Subcutaneous abdominal adipose tissue (tissue), 5 donors: Measurements from ENCODE around the gene ACSL1.

Experiments
- H3K27ac ChIP-seq: one replicate; pipeline ENCODE4 v1.7.0; 2013; ENCODE audit warnings: low read depth, mild to moderate bottlenecking, inconsistent platforms, low read length, moderate library complexity
- H3K27me3 ChIP-seq, 5 donors: one replicate each; pipeline ENCODE4 v1.7.0; 2013; ENCODE audit warnings: low read length in 5 of 5, inconsistent platforms in 1 of 5; ENCODE audit not compliant: control insufficient read depth in 5 of 5, insufficient read depth in 4 of 5
- H3K36me3 ChIP-seq, 5 donors: one replicate each; pipeline ENCODE4 v1.7.0; 2013; ENCODE audit warnings: low read length in 5 of 5; ENCODE audit not compliant: control insufficient read depth in 5 of 5, insufficient read depth in 5 of 5
- H3K4me1 ChIP-seq, 5 donors: one replicate each; pipeline ENCODE4 v1.7.0; 2013; ENCODE audit warnings: low read length in 5 of 5, mild to moderate bottlenecking in 3 of 5, moderate library complexity in 1 of 5; ENCODE audit not compliant: control insufficient read depth in 5 of 5, insufficient read depth in 5 of 5
- H3K4me3 ChIP-seq, 5 donors: one replicate each; pipeline ENCODE4 v1.7.0; 2013; ENCODE audit warnings: low read length in 5 of 5, low read depth in 1 of 5
- H3K9ac ChIP-seq, 5 donors: one replicate each; pipeline ENCODE4 v1.7.0; 2013; ENCODE audit warnings: low read length in 5 of 5, mild to moderate bottlenecking in 4 of 5, moderate library complexity in 3 of 5
- H3K9me3 ChIP-seq, 5 donors: one replicate each; pipeline ENCODE4 v1.7.0; 2013; ENCODE audit warnings: low read length in 5 of 5; ENCODE audit not compliant: control insufficient read depth in 5 of 5
- donor health status: healthy.
- donor health status: healthy.
- donor health status: healthy.
- donor health status: healthy.
- donor health status: healthy.

ACSL1 gene

DNA sequence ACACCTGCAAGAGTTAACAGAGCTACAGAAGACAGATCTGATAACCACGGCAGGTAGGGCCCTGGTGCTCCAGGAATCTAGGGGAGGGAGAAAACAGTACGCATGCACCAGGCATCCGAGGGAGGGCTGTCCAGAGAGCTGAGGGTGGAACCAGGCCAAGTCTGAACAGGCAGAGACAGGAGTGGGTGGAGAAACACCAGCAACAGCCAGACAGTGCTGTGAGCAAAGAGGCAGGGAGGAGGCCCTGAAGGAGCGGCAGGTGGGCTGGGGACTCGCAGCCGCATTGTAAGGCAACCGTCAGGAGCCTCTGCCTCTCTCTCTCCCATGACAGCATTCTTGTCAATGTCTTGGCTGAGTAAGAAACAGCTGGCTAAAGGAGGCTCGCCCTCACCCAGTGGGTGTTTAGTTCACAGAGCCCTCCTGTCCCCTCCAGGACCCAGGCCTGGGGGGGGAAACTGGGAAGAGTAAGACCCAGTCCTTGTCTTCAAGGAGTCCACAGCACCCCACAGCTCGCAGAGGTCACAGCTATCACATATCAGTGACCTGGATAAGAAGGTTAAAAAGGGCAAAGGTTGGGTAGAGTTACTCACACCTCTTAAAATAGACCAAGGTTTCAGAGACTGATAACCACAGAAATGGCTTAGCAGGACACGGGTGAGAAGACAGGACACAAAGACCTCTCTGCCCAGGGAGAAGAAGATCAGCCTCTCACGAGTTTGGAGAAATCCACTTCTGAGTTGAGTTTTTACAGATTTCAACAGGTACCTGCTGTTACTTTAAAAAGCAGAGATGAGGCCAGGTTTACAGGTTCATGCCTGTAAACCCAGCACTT is 10.5 kb downstream of the ACSL1 start:
- no peaks in the 10 kb centered on the region for H3K27me3 ChIP-seq
- H3K36me3 ChIP-seq = peaks cover 0 to 2% (median 0%) of the 10 kb centered on the region in 5 donors
- peak overlapping the region; percentile 95 for H3K27ac ChIP-seq
- H3K4me3 ChIP-seq = peak overlapping the region in 2 of 5 donors; percentile 1 to 30
- H3K9ac ChIP-seq = peak overlapping the region in 3 of 5 donors; percentile 13 to 63 (median 57)
- peaks cover 7 to 95% (median 85%) of the 10 kb centered on the region in 5 donors for H3K4me1 ChIP-seq
- H3K9me3 ChIP-seq = no peaks in the 10 kb centered on the region

DNA sequence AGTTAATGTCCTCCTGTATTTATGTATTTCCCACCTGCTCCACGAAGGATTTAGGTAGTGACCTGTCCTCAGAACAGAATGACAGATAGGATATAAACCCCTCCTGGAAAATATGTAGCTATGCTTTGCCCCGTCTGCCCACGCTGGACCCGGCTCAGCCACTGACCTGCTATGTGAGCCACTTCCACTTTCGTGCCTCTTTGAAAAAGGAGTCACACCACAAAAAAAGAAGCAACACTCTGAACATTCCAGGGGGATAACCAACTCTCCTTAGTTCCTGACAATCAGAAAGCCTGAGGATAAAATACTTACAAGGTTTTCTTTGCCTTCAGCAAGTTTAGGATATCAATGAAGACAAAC is 11.1 kb downstream of the ACSL1 start:
- peak overlapping the region in 1 of 5 donors; percentile 30 for H3K4me3 ChIP-seq
- H3K27me3 ChIP-seq = no peaks in the 10 kb centered on the region
- peaks cover 0 to 2% (median 0%) of the 10 kb centered on the region in 5 donors for H3K36me3 ChIP-seq
- H3K4me1 ChIP-seq = peaks cover 9 to 95% (median 83%) of the 10 kb centered on the region in 5 donors
- H3K9ac ChIP-seq = peak overlapping the region in 2 of 5 donors; percentile 41 to 57
- H3K27ac ChIP-seq = peak overlapping the region; percentile 95
- no peaks in the 10 kb centered on the region for H3K9me3 ChIP-seq

DNA sequence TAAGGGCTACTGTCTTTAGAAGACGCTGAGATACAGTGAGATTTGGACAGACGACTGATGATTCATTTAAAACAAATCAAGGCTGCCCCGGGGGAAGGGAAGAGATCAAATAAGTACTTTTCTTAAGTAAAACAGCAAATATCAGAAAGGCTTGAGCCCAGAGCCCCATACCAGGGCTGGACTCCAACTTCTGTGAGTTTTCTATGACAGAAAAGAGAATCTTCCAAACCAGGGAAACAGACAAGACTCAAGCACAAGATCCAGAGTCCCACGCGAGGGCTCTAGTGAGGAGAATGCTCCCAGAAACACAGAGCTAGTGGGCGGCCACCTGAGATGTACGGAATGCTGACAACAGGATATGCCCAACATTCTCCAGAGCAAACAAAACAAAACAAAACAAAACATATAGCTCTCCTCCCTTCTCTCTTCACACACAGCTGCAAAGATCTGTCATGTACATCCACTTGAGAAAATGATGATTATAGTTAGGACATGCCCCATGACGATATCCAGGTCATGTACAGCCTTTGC is 13.1 kb downstream of the ACSL1 start:
- peak overlapping the region; percentile 95 for H3K27ac ChIP-seq
- peaks cover 9 to 92% (median 82%) of the 10 kb centered on the region in 5 donors for H3K4me1 ChIP-seq
- no peaks in the 10 kb centered on the region for H3K27me3 ChIP-seq
- H3K36me3 ChIP-seq = peaks cover 0 to 2% (median 0%) of the 10 kb centered on the region in 5 donors
- H3K4me3 ChIP-seq = peak overlapping the region in 1 of 5 donors; percentile 5
- H3K9ac ChIP-seq = peak overlapping the region in 2 of 5 donors; percentile 14 to 66
- H3K9me3 ChIP-seq = no peaks in the 10 kb centered on the region

DNA sequence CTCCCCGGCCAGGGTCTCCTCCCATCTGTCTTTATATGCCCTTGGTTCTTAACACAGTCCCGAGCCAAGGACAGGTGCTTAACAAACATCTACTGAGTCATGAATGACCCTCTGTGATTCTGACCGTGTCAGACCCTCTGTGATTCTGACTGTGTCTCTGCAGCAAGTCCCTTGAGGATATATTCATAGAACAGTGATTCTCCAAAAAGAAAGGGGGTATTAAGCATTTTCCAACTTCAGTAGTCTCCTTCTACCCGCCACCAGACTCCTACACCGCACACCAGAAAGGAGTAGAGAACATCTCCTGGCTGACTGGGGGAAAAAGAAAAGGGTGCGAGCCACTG is 13.6 kb downstream of the ACSL1 start:
- peaks cover 0 to 2% (median 0%) of the 10 kb centered on the region in 5 donors for H3K36me3 ChIP-seq
- H3K4me1 ChIP-seq = peaks cover 9 to 92% (median 83%) of the 10 kb centered on the region in 5 donors
- H3K27ac ChIP-seq = peak overlapping the region; percentile 95
- peak overlapping the region in 2 of 5 donors; percentile 14 to 66 for H3K9ac ChIP-seq
- H3K4me3 ChIP-seq = no peak overlapping the region
- H3K27me3 ChIP-seq = no peaks in the 10 kb centered on the region
- no peaks in the 10 kb centered on the region for H3K9me3 ChIP-seq

DNA sequence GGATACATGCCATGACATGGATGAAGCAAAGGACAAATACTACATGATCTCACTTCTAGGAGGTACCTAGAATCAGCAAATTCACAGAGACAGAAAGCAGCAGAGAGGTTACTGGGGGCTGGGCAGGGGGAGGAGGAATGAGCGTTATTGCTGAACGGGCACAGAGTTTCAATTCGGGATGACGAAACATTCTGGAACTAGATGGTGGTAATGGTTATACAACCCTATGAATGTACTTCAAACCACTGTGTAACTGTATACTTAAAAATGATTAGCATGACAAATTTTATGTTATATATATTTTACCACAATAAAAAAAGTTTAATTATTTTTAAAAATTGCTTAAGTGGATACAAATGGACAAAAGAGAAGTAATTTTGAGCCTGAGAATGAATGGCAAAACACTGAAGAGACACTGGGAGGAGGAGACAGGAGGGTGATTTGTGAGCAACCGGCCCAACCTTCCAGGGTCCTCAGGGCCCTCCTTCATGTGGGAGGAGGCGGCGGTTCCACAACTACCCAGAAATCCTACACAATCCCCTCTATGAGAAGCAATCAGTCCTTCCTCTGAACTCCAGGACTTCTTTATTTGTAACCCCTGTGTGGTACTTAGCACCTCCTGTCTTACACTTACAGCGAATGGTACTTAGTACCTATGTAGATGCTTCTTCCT is 14.1 kb downstream of the ACSL1 start:
- peak overlapping the region; percentile 95 for H3K27ac ChIP-seq

DNA sequence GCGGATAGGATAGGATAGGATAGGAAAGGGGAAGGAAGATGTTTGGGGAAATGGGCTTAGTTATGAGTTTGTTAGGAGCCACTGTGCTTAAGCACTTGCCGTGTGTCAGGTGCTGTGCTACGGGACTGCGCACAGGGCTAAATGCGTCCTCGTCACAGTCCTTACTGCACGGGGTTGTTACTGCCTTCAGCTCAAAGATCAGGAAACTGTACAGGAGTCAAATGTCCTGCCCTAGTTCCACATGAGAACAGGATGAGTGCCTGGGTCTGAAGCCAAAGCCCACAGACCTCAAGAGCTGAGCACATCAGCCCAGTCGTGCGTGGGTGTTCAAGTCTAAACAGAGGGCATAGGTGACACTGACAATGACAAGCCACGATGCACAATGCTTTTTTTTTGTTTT is 15.0 kb downstream of the ACSL1 start:
- Histone ChIP-seq H3K9ac (peak overlapping the region in 1 of 5 donors; percentile 21), H3K9me3 (no peaks in the 10 kb centered on the region), H3K4me3 (peak overlapping the region in 2 of 5 donors; percentile 25 to 27), H3K4me1 (peaks cover 9 to 92% (median 83%) of the 10 kb centered on the region in 5 donors), H3K27me3 (no peaks in the 10 kb centered on the region), H3K36me3 (peaks cover 0 to 2% (median 0%) of the 10 kb centered on the region in 5 donors), H3K27ac (peak overlapping the region; percentile 95)

More for the DNA sequence above, 14.1 kb downstream of the ACSL1 start:
- H3K4me1 ChIP-seq = peaks cover 9 to 93% (median 81%) of the 10 kb centered on the region in 5 donors
- H3K9ac ChIP-seq = peak overlapping the region in 2 of 5 donors; percentile 14 to 66
- H3K4me3 ChIP-seq = no peak overlapping the region
- H3K36me3 ChIP-seq = peaks cover 0 to 2% (median 0%) of the 10 kb centered on the region in 5 donors
- H3K27me3 ChIP-seq = no peaks in the 10 kb centered on the region
- H3K9me3 ChIP-seq = no peaks in the 10 kb centered on the region

DNA sequence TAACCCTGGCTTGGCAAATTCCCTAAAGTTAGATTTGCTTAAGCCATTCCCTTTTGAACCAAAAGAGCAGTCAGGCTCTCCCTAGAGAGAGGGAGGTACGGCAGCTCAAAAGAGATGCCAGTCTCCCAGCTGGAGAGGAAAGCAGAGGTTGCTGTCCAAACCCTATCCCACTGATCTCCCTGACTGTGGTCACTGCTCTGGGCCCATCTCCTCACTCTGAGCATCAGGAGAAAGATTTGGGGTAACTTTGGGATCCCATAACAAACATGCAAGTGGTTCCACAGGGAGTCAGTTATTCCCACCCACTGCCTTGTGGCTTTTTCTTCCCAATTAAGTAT is 17.1 kb downstream of the ACSL1 start:
- peak overlapping the region; percentile 95 for H3K27ac ChIP-seq
- H3K4me3 ChIP-seq = no peak overlapping the region
- H3K9ac ChIP-seq = no peak overlapping the region
- H3K9me3 ChIP-seq = no peaks in the 10 kb centered on the region
- no peaks in the 10 kb centered on the region for H3K36me3 ChIP-seq
- H3K27me3 ChIP-seq = no peaks in the 10 kb centered on the region
- peaks cover 11 to 89% (median 80%) of the 10 kb centered on the region in 5 donors for H3K4me1 ChIP-seq

DNA sequence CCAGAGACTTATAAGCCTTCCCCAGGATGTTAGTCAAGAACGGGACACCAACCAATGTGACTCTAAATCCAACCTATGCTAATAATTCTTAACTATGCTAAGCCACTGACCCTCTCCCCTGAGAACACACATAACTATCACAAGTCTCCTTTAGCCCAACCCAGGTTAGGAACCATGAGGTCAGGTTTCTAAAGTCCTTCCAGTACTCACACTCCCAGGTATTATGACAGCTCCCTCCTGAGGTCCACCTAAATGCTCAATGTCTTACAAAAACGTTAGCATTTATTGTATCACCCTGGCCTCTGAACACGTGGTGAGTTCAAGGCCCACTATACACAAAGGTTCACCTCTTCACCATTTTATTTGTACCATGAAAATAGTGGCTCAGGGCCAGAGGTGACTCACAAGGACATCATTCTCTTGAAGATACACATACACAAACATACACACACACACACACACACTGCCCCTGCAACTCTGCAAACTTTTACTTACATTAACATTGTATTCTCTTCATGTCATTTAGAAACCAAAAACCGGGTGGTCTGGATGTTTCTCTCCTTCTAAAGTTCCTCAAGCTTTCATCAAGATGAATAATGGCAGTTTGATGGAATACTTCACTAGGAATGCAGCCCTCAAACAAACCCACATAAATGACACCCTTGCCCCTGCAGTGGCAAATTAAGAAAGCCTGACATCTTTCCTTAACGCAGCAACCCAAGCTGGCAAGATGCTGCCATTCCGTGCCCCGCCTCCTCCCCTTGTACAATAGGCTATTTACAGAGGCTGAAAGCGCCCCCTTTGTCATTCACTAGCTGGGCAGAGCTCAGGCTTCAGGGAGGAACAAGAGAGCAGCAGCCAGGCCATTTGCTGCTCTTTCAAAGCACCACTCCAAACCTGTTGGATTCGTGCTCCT is 17.7 kb downstream of the ACSL1 start:
- Histone ChIP-seq H3K4me3 (no peak overlapping the region), H3K36me3 (peaks cover 0 to 2% (median 0%) of the 10 kb centered on the region in 5 donors), H3K27me3 (no peaks in the 10 kb centered on the region), H3K9ac (peak overlapping the region in 2 of 5 donors; percentile 15 to 32), H3K9me3 (no peaks in the 10 kb centered on the region), H3K27ac (peak overlapping the region; percentile 95), H3K4me1 (peaks cover 11 to 90% (median 79%) of the 10 kb centered on the region in 5 donors)

DNA sequence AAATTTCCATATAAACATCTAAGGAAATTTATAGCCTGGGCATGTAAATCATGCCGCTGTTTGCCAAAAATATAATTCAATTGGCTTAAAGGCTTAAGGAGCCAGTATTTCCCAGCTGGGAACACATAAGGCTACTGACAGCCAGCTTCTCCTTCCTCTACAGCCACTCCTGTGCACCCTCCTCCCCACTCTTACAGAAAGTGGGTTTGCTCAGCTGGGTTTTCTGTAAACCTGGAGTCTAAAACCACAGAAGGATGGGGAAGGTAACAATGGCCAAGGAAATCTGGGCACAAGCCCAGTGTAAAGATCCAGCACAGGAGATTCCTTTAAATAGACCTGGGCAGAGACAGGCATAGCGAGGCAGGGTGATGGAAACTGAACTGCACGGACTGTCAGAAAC is 18.5 kb downstream of the ACSL1 start:
- H3K27ac ChIP-seq = peak overlapping the region; percentile 95
- H3K4me3 ChIP-seq = no peak overlapping the region
- H3K4me1 ChIP-seq = peaks cover 11 to 90% (median 79%) of the 10 kb centered on the region in 5 donors
- H3K9ac ChIP-seq = peak overlapping the region in 3 of 5 donors; percentile 28 to 45 (median 32)
- H3K27me3 ChIP-seq = no peaks in the 10 kb centered on the region
- peaks cover 0 to 10% (median 3%) of the 10 kb centered on the region in 5 donors for H3K36me3 ChIP-seq
- no peaks in the 10 kb centered on the region for H3K9me3 ChIP-seq
